HepG2 (cell line): ENCODE results near the gene VWA5B1. TPM values are rescaled to one million over a fixed set of nuclear protein-coding genes. Genes with fewer than 3 reads are reported as not detected.

ENCODE experiments used
- ATAC-seq: fragments of 200-7000 bp; cut with Tn5 transposase; 3 replicates; pipeline ENCODE4 v1.9.1; 2020; ENCODE audit warnings: mild to moderate bottlenecking, moderate library complexity
- BruUV-seq: library from RNA; stranded (reverse); fragments of 400-500 nt; replicated peaks from 2 replicates; lab custom pipeline; 2021; lab: Mats Ljungman, UMichigan
- CTCF ChIA-PET: fragments of 300-600 bp; formaldehyde crosslinking; extraction: SDS; loops from one replicate; lab custom pipeline; 2021; ENCODE audit warnings: low total read pairs, inconsistent platforms, low intra/inter-chr PET ratio; lab: Yijun Ruan, JAX
- POLR2A ChIA-PET: fragments of 350-600 bp; sonication (Branson Sonifier 250); formaldehyde crosslinking; loops from one replicate; lab custom pipeline; 2020; ENCODE audit warnings: antibody characterized with exemption, inconsistent platforms; lab: Yijun Ruan, JAX
- DNase-seq: peaks from one replicate; pipeline ENCODE4 v3.0.0-alpha.2; 2015; ENCODE audit warnings: low spot score
- FAIRE-seq: peaks from 3 replicates; lab custom pipeline; 2011; peaks lifted over from hg19 to GRCh38; lab: Jason Lieb, UNC
- H2AFZ ChIP-seq: one replicate; pipeline ENCODE4 v1.6.1; 2011; ENCODE audit warnings: low read length, inconsistent platforms
- H3K27ac ChIP-seq: fragments of 300-600 bp; 3 replicates; pipeline ENCODE4 v1.8.0; 2011; ENCODE audit warnings: mixed run types, mild to moderate bottlenecking, mixed read lengths, low read length, inconsistent platforms; ENCODE audit not compliant: insufficient read depth; ENCODE audit errors: extremely low read length
- H3K27me3 ChIP-seq, 2 experiments: fragments of 200-600 bp in 1 of 2; 2 replicates in 1 of 2; 3 replicates in 1 of 2; pipeline versions ENCODE4 v1.6.0 to v1.8.0; 2011; ENCODE audit warnings: low read length in 2 of 2, mild to moderate bottlenecking in 2 of 2, moderate library complexity in 2 of 2, inconsistent platforms in 1 of 2; ENCODE audit not compliant: insufficient read depth in 2 of 2, control insufficient read depth in 1 of 2
- H3K36me3 ChIP-seq, 2 experiments: fragments of 200-600 bp in 1 of 2; replicated peaks in 1 of 2; 2 replicates in 1 of 2; 3 replicates in 1 of 2; pipeline versions ENCODE4 v1.5.1 to v1.8.0; 2011; ENCODE audit warnings: low read length in 2 of 2, inconsistent platforms in 1 of 2; ENCODE audit not compliant: insufficient read depth in 2 of 2, control insufficient read depth in 1 of 2
- H3K4me1 ChIP-seq: 2 replicates; pipeline ENCODE4 v1.5.1; 2012; ENCODE audit warnings: low read length, inconsistent platforms; ENCODE audit not compliant: insufficient read depth
- H3K4me2 ChIP-seq: 2 replicates; pipeline ENCODE4 v1.6.0; 2011; ENCODE audit warnings: low read depth, low read length, inconsistent platforms
- H3K4me3 ChIP-seq, 3 experiments: fragments of 200-600 bp in 1 of 3; sonication (generic), shearing (Covaris generic) in 1 of 3; replicated peaks in 1 of 3; 2 replicates each; pipeline ENCODE4 v1.5.1; 2011 to 2016; ENCODE audit warnings: low read length in 3 of 3, inconsistent platforms in 2 of 3, low read depth in 2 of 3, mild to moderate bottlenecking in 2 of 3, control low read depth in 1 of 3, mixed read lengths in 1 of 3; ENCODE audit not compliant: insufficient read depth in 1 of 3
- H3K79me2 ChIP-seq: one replicate; pipeline ENCODE4 v1.6.1; 2011; ENCODE audit warnings: low read length, inconsistent platforms; ENCODE audit not compliant: insufficient read depth
- H3K9ac ChIP-seq: 2 replicates; pipeline ENCODE4 v1.6.0; 2011; ENCODE audit warnings: mild to moderate bottlenecking, low read depth, low read length, inconsistent platforms; ENCODE audit not compliant: insufficient read depth
- H3K9me3 ChIP-seq: 2 replicates; pipeline ENCODE4 v1.5.1; 2012; ENCODE audit warnings: mild to moderate bottlenecking, low read length
- H4K20me1 ChIP-seq: 2 replicates; pipeline ENCODE4 v1.6.0; 2011; ENCODE audit warnings: inconsistent platforms, mild to moderate bottlenecking, low read length, moderate library complexity; ENCODE audit not compliant: insufficient read depth
- BCLAF1 ChIP-seq: fragments of 450-650 bp; IDR thresholded peaks from 2 replicates; pipeline ENCODE4 v1.6.1; 2017; ENCODE audit warnings: mild to moderate bottlenecking
- MNT ChIP-seq: fragments of 450-650 bp; IDR thresholded peaks from 2 replicates; pipeline ENCODE4 v1.6.1; 2016
- ZBTB7A ChIP-seq: sonication (generic); formaldehyde crosslinking; IDR thresholded peaks from 2 replicates; pipeline ENCODE4 v1.8.0; 2022; ENCODE audit warnings: mild to moderate bottlenecking, missing genetic modification reagents
- WGBS: methylation state at CpG from one replicate; pipeline ENCODE4 v1.1.6; 2017; ENCODE audit warnings: low lambda C conversion rate; 5-methylcytosine and 5-hydroxymethylcytosine counted together
- in situ Hi-C: cut with HindIII; loops from 2 replicates; pipeline ENCODE4 v1.10.0; 2017; ENCODE audit warnings: low pct_unique_long_range_greater_than_20kb; ENCODE audit not compliant: extremely low pct_ligation_motif_present
- intact Hi-C: fragments of 100-400 bp; cut with micrococcal nuclease; formaldehyde crosslinking; loops from one replicate; pipeline ENCODE4 v1.10.0; 2022; ENCODE audit not compliant: unreplicated experiment
- polyA plus RNA-seq, 8 experiments: library from polyadenylated mRNA; depleted of rRNA in 3 of 8; stranded (reverse) in 7 of 8; unstranded in 1 of 8; fragments of >200 nt; fragmentation: Illumina TruSeq in 4 of 8; extraction: Trizol in 4 of 8; gene quantifications; 2 replicates each; pipeline versions ENCODE4 v1.2.1 to v1.2.3, GENCODE V29; 2011 to 2016; ENCODE audit warnings: low read depth in 4 of 8, missing spikeins in 1 of 8, mixed read lengths in 1 of 8; ENCODE audit not compliant: insufficient read depth in 1 of 8
- total RNA-seq, 5 experiments: library from RNA; depleted of rRNA; stranded (reverse); fragments of >200 nt; fragmentation: Illumina TruSeq; extraction: Trizol; gene quantifications; 2 replicates each; pipeline ENCODE4 v1.2.3, GENCODE V29; 2016; ENCODE audit warnings: low read depth in 1 of 5

The VWA5B1 gene
- total and polyA plus RNA-seq, 2 of the 13 experiments (the other 11 are each of a cell fraction or from before 2014, with no cell fraction given), result not detected

- Histone ChIP-seq H2AFZ (no peak overlapping the region), H3K9ac (no peak overlapping the region), H3K4me3 (no peak overlapping the region), H3K4me2 (no peak overlapping the region), H3K4me1 (no peaks in the 10 kb centered on the region), H3K27ac (no peak overlapping the region), H4K20me1 (no peaks in the 10 kb centered on the region), H3K9me3 (no peaks in the 10 kb centered on the region), H3K79me2 (no peaks in the 10 kb centered on the region), H3K27me3 (no peaks in the 10 kb centered on the region; a peak in 2 of 5 replicates), H3K36me3 (no peaks in the 10 kb centered on the region)
- ATAC-seq (no peak), FAIRE-seq (no peak), DNase-seq (no peak)
- in situ Hi-C loops, result no loop called here
- no TSS peak for BruUV-seq
- 42% methylated on average over 7 of the region's 7 CpGs for WGBS
- POLR2A ChIA-PET, result no interaction called here
- intact Hi-C loops, result no loop called here
- TF ChIP-seq MNT (no peak), ZBTB7A (CRISPR knock-in tag) (no peak), BCLAF1 (no peak)
- CTCF ChIA-PET, result no interaction called here
These were observed 108.5 kb downstream of the VWA5B1 start for GRCh38 chr1:20399196-20399595.
